ENCODE measurements around the gene PI4K2B.

The PI4K2B gene

GRCh38 chr4:25307596-25307995, 73.8 kb downstream of the PI4K2B start:
- TF ChIP-seq CTCF (IDR thresholded peaks at IDR 0.05; ENCODE audit: borderline replicate concordance, control extremely low read depth, extremely low read depth, insufficient read depth, missing control alignments) = no peak
- in situ Hi-C loops (cut with MboI; ENCODE audit: low sequenced_read_pairs, unreplicated experiment) = no loop called here
- no peak for DNase-seq (ENCODE audit: low spot score)

DNA sequence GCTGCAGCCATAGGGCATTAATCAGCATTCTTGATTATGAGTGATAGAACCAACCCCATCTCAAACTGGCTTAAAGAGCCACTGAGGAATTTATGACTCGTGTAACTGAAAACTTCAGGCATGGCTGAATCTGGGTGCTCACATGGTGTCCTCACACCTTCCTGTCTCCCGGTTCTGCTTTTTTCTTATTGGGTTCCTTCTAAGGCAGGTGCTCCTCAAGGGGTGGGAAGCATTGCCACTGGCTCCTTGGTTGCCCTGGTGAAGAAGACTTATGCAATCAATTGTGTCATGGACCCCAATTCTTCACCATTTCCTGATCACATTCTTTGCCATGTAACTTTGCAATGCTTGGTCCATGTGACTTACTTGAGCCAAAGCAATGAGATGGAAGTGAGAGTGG, 74.5 kb downstream of the PI4K2B start:
- no peak for DNase-seq (ENCODE audit: low spot score)
- TF ChIP-seq CTCF (IDR thresholded peaks at IDR 0.05; ENCODE audit: borderline replicate concordance, control extremely low read depth, extremely low read depth, insufficient read depth, missing control alignments) = no peak
- in situ Hi-C loops (cut with MboI; ENCODE audit: low sequenced_read_pairs, unreplicated experiment) = no loop called here

DNA sequence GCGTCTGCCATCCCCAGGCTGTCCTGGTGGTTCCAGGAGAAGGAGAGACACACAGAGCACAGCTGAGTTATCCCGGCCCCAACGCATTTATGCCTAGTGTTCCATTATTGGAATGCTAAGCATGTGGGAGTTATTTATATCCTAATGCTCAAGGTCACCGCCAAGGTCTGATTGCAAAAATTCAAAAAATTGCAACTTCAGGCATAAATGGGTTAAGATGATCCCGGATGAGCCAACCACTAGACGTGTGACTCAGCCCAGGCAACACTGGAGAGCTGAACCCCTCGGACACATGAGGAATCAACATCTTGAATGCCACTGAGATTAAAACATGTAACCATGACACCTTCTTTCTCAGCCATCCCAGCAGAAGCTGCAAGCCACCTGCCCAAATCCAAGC, 74.9 kb downstream of the PI4K2B start:
- in situ Hi-C loops (cut with MboI; ENCODE audit: low sequenced_read_pairs, unreplicated experiment) = no loop called here
- no peak for DNase-seq (ENCODE audit: low spot score)
- TF ChIP-seq CTCF (IDR thresholded peaks at IDR 0.05; ENCODE audit: borderline replicate concordance, control extremely low read depth, extremely low read depth, insufficient read depth, missing control alignments) = no peak

- in situ Hi-C loops (cut with MboI; ENCODE audit: low sequenced_read_pairs, unreplicated experiment) = no loop called here
- DNase-seq (ENCODE audit: low spot score) = peak; percentile 48
These were observed 76.4 kb downstream of the PI4K2B start for GRCh38 chr4:25310066-25310802.

GRCh38 chr4:25310803-25311166, 77.0 kb downstream of the PI4K2B start:
- DNase-seq (ENCODE audit: low spot score) = no peak
- in situ Hi-C loops (cut with MboI; ENCODE audit: low sequenced_read_pairs, unreplicated experiment) = no loop called here
- TF ChIP-seq CTCF (IDR thresholded peaks at IDR 0.05; ENCODE audit: borderline replicate concordance, control extremely low read depth, extremely low read depth, insufficient read depth, missing control alignments) = no peak

More at GRCh38 chr4:25310066-25310802, 76.4 kb downstream of the PI4K2B start:
- no peak for TF ChIP-seq CTCF (IDR thresholded peaks at IDR 0.05; ENCODE audit: borderline replicate concordance, control extremely low read depth, extremely low read depth, insufficient read depth, missing control alignments)

DNA sequence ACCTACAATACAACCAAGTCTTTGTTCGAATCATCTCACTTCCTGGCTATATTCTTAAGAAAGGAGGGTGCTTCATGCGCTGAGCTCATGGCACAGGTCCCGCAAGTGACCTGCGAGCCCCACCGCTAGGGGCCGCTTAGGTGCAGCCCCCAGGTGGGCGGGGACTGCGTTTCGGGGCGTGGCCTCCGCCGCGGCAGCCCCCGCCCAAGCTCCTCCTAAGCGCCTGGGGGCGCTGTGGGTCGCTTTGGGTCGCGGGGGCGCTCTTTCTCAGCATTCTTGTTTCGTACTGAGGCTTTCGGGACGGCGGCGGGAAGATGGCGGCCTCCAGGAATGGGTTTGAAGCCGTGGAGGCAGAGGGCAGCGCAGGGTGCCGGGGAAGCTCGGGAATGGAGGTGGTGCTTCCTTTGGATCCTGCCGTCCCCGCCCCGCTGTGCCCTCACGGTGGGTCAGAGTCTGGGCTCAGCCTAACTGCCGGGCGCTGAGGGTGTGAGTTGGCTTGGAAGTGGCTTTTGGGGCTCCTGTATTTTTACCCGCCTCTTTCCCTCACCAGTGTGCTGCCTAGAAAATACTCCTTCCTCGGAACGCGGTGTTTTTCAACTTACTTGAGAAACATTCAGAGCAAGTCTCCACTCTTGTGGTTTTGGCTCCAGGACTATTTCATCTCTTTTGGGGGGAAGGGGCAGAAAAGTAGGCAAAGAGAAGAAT, 78.8 kb downstream of the PI4K2B start, which contains the start of gene ZCCHC4:
TSS of gene ZCCHC4 (plus strand) at position 279 of the 705 bp plus-strand sequence. CDS start at position 315, 36 bp downstream.
- TF ChIP-seq CTCF (IDR thresholded peaks at IDR 0.05; ENCODE audit: borderline replicate concordance, control extremely low read depth, extremely low read depth, insufficient read depth, missing control alignments) = peak; percentile 99
- peak; percentile 92 for DNase-seq (ENCODE audit: low spot score)
- in situ Hi-C loops (cut with MboI; ENCODE audit: low sequenced_read_pairs, unreplicated experiment) = no loop called here
